HG03469 (cell line): Measurements from ENCODE around the gene TBC1D22A.
"Not testable (repeated sequence)": the region's sequence is repeated elsewhere in the genome, so short reads cannot be mapped to it uniquely, and the experiment has no call there.

Experiments
- ATAC-seq: cut with Tn5 transposase; IDR thresholded peaks from one replicate; pipeline ENCODE4 v1.9.1; 2021; ENCODE audit warnings: mild to moderate bottlenecking, moderate library complexity, moderate number of reproducible peaks; ENCODE audit not compliant: unreplicated experiment

TBC1D22A gene

GRCh38 chr22:47170511-47171440, 408.3 kb downstream of the TBC1D22A start:
- ATAC-seq = not testable (repeated sequence)

- ATAC-seq = no peak
Observed at GRCh38 chr22:47171441-47172221, 409.2 kb downstream of the TBC1D22A start.

GRCh38 chr22:47172771-47173534, 410.5 kb downstream of the TBC1D22A start:
- no peak for ATAC-seq

GRCh38 chr22:47173535-47174021, 411.1 kb downstream of the TBC1D22A start:
- no peak for ATAC-seq

GRCh38 chr22:47174096-47174495, 411.6 kb downstream of the TBC1D22A start:
- no peak for ATAC-seq

GRCh38 chr22:47174671-47175112, 412.2 kb downstream of the TBC1D22A start:
- no peak for ATAC-seq

- ATAC-seq = no peak
Observed at GRCh38 chr22:47175151-47176025, 412.9 kb downstream of the TBC1D22A start.

GRCh38 chr22:47176026-47176389, 413.6 kb downstream of the TBC1D22A start:
- ATAC-seq = no peak

- no peak for ATAC-seq
Observed at GRCh38 chr22:47176573-47177333, 414.3 kb downstream of the TBC1D22A start.

- no peak for ATAC-seq
Observed at GRCh38 chr22:47177334-47177815, 414.9 kb downstream of the TBC1D22A start.

- ATAC-seq = no peak
Observed at GRCh38 chr22:47178339-47178738, 415.9 kb downstream of the TBC1D22A start.

- no peak for ATAC-seq
Observed at GRCh38 chr22:47180796-47181195, 418.3 kb downstream of the TBC1D22A start.

GRCh38 chr22:47187176-47187957, 424.9 kb downstream of the TBC1D22A start:
- ATAC-seq = no peak

GRCh38 chr22:47188261-47189055, 426.0 kb downstream of the TBC1D22A start:
- no peak for ATAC-seq

GRCh38 chr22:47189056-47189916, 426.8 kb downstream of the TBC1D22A start:
- no peak for ATAC-seq

GRCh38 chr22:47190276-47190956, 428.0 kb downstream of the TBC1D22A start:
- ATAC-seq = no peak
